ENCODE data around the gene SLC38A3.

SLC38A3 gene

GRCh38 chr3:50158530-50159146, 46.4 kb upstream of the SLC38A3 start:
- DNase-seq (ENCODE audit: low read depth), result no peak
- TF ChIP-seq MYC (IDR thresholded peaks at IDR 0.05; ENCODE audit: low read depth, low read length), result no peak
- no peak for TF ChIP-seq POLR2A (IDR thresholded peaks at IDR 0.05; ENCODE audit: extremely low read depth, insufficient read length)
- TF ChIP-seq MAX (IDR thresholded peaks at IDR 0.05; ENCODE audit: low read depth, low read length), result no peak
- TF ChIP-seq CTCF (IDR thresholded peaks at IDR 0.05; ENCODE audit: low read depth, low read length), result no peak
- no peak overlapping the region for H3K4me3 ChIP-seq (ENCODE audit: low read depth, low read length)

GRCh38 chr3:50160561-50160983, 44.5 kb upstream of the SLC38A3 start:
- H3K4me3 ChIP-seq (ENCODE audit: low read depth, low read length), result no peak overlapping the region
- TF ChIP-seq MAX (IDR thresholded peaks at IDR 0.05; ENCODE audit: low read depth, low read length) (no peak), CTCF (IDR thresholded peaks at IDR 0.05; ENCODE audit: low read depth, low read length) (no peak), POLR2A (IDR thresholded peaks at IDR 0.05; ENCODE audit: extremely low read depth, insufficient read length) (no peak), MYC (IDR thresholded peaks at IDR 0.05; ENCODE audit: low read depth, low read length) (no peak)
- DNase-seq (ENCODE audit: low read depth), result no peak

- TF ChIP-seq MYC (IDR thresholded peaks at IDR 0.05; ENCODE audit: low read depth, low read length) (no peak), POLR2A (IDR thresholded peaks at IDR 0.05; ENCODE audit: extremely low read depth, insufficient read length) (no peak)
- no peak overlapping the region for H3K4me3 ChIP-seq (ENCODE audit: low read depth, low read length)
- no peak for DNase-seq (ENCODE audit: low read depth)
Measured at GRCh38 chr3:50161320-50161719, 43.8 kb upstream of the SLC38A3 start.

GRCh38 chr3:50162034-50162883, 42.8 kb upstream of the SLC38A3 start:
- DNase-seq (ENCODE audit: low read depth), result no peak
- TF ChIP-seq CTCF (IDR thresholded peaks at IDR 0.05; ENCODE audit: low read depth, low read length) (no peak), POLR2A (IDR thresholded peaks at IDR 0.05; ENCODE audit: extremely low read depth, insufficient read length) (no peak), MYC (IDR thresholded peaks at IDR 0.05; ENCODE audit: low read depth, low read length) (no peak), MAX (IDR thresholded peaks at IDR 0.05; ENCODE audit: low read depth, low read length) (no peak)
- H3K4me3 ChIP-seq (ENCODE audit: low read depth, low read length), result no peak overlapping the region

GRCh38 chr3:50163572-50164455, 41.3 kb upstream of the SLC38A3 start:
- DNase-seq (ENCODE audit: low read depth), result no peak
- TF ChIP-seq MYC (IDR thresholded peaks at IDR 0.05; ENCODE audit: low read depth, low read length), result no peak
- TF ChIP-seq MAX (IDR thresholded peaks at IDR 0.05; ENCODE audit: low read depth, low read length), result no peak
- TF ChIP-seq POLR2A (IDR thresholded peaks at IDR 0.05; ENCODE audit: extremely low read depth, insufficient read length), result no peak
- no peak for TF ChIP-seq CTCF (IDR thresholded peaks at IDR 0.05; ENCODE audit: low read depth, low read length)
- no peak overlapping the region for H3K4me3 ChIP-seq (ENCODE audit: low read depth, low read length)

All from NB4 (cell line).